ENCODE results near the gene TMED1.

GRCh38 chr19:10796653-10797052 is 39.4 kb downstream of the TMED1 start:
- TF ChIP-seq CTCF (IDR thresholded peaks at IDR 0.05 in 2 of 3, conservative IDR thresholded peaks at IDR 0.05 in 1 of 3; ENCODE audit: borderline replicate concordance in 1 of 3, insufficient read depth in 1 of 3, low read depth in 2 of 3, low read length in 2 of 3) (no peak), POLR2A (IDR thresholded peaks at IDR 0.05; ENCODE audit: borderline replicate concordance, extremely low read depth, insufficient read depth, insufficient read length) (no peak), CEBPB (IDR thresholded peaks at IDR 0.05; ENCODE audit: low read depth) (no peak), ATF3 (IDR thresholded peaks at IDR 0.05) (no peak), YY1 (IDR thresholded peaks at IDR 0.05; ENCODE audit: extremely low read depth, insufficient replicate concordance, low read depth, low read length) (no peak), SRF (IDR thresholded peaks at IDR 0.05; ENCODE audit: low read depth) (no peak), JUND (IDR thresholded peaks at IDR 0.05) (no peak), REST (IDR thresholded peaks at IDR 0.05; ENCODE audit: low read depth) (no peak), EZH2 (IDR thresholded peaks at IDR 0.05) (no peak)
- TF ChIP-seq, protein P1, sequence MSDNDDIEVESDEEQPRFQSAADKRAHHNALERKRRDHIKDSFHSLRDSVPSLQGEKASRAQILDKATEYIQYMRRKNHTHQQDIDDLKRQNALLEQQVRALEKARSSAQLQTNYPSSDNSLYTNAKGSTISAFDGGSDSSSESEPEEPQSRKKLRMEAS (IDR thresholded peaks at IDR 0.05): no peak
